ENCODE data around the gene ZFYVE9.

The ZFYVE9 gene

DNA sequence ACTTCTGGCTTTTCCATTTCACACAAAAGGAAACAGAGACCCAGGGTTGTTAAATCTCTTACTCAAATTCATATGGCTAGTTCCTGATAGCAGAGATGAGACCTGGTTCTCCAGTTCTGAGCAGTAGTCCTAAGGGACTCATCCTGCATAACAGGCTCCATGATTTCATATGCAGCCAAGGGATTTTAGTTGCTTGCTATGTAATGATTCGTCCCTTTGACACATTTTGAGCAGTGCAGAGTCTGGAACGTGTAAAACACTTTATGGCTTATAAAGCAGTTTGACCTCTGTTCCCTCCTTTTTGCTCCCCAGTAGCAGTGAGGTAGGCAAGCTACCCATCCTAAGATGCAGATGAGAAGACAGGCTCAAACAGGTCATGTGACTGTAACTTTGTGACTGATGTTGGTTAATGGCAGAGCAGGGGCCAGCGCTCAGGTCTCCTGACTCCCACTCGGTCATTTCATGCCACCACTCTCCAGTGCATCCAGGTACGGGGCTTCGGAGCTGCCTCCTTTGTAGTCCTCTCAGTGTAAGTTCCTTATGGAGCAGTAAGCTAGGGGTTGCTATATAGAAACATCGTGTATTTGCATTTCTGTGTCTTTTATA, 199.9 kb downstream of the ZFYVE9 start:
- DNase-seq (ENCODE audit: low read depth in 2 of 2) = no peak

DNA sequence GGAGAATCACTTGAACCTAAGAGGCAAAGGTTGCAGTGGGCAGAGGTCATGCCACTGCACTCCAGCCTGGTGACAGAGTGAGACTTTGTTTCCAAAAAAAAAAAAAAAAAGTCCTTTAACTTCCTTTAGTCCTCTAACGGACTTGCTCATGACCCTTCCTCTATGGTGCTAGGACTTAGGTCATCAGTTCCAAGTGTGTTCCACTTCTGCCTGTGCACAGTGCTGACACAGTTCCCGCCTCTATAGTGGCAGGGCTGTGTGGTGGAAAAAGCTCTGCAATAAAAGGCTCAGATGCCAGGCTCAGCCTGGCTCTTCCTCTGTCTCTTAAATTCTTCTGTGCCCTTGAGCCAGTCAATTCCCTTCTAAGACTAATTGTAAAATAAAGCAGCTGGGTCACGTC, 202.1 kb downstream of the ZFYVE9 start:
- DNase-seq (ENCODE audit: low read depth in 2 of 2) = no peak

- no peak for DNase-seq (ENCODE audit: low read depth in 2 of 2)
Measured at GRCh38 chr1:52345252-52345651, 203.4 kb downstream of the ZFYVE9 start.

DNA sequence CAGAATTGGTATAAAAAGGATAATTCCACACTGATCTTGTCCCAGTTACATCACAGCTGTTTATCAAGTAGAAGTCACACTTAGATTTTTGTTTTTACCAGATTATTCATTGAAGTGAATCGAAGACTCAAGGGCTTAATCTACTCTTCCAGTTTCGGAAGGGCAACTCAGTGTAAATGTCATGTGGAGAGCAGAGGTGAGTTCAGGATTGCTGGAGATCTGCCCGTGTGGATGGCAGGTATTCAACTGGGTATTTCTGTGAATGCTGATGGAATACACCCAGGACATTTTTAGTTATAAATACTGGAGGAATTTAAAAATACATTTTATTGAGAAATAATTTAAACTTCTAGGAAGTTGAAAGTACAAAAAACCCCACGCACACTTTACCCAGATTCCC, 204.8 kb downstream of the ZFYVE9 start:
- DNase-seq (ENCODE audit: low read depth in 2 of 2) = no peak

GRCh38 chr1:52348704-52349300, 206.9 kb downstream of the ZFYVE9 start:
- DNase-seq (ENCODE audit: low read depth in 2 of 2) = no peak

DNA sequence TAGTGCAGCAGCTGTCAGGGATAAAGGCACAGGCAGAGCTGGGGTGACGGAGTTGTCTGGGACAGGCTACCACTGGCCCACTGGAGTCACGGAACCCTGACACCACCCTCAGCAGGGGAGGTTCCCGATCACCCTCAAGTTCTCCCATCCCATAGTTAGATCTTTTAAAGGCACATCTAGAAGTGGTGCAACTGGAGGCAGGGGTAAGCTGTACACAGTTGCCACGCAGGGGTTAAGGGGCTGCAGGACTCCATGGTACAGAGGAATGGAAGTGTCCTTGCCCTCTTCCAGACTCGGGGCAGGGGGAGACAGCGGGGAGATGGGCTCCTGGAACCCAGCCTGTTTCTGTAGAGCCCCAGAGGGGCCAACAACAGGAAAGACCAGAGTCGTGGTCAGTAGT, 210.8 kb downstream of the ZFYVE9 start:
- no peak for DNase-seq (ENCODE audit: low read depth in 2 of 2)

- DNase-seq (ENCODE audit: low read depth in 2 of 2) = no peak
Measured at GRCh38 chr1:52355436-52355835, 213.5 kb downstream of the ZFYVE9 start.

DNA sequence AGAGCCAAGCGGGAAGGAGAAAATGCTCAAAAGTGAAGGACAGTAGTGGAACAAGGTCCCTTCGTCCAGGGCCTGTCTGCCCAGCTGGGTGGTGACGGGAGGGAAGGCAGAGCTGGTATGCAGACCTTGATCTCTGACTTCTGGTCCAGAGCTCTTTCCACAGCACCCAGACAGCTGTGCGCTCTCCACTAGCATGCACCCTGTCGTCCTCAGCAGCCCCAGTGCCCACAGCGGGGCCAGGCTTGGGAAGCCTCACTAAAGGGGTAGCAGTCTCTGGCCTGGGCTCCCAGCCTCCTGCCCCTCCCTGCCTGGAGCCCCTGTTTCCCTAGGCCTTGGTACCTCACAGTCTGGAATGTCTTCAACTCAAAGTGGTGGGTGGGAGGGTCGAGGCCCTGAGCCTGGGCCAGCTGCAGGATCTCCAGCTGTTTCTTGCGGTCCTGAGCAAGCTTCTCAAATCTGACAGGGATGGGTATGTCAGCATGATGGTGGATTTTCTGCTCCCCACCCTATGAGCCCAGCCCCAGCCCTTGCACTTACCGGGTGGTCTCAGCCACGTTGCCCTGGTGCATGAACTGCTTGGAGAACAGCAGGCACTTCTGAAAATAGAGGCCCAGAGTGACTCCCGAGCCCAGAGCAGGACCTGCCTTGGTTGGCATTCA, 214.1 kb downstream of the ZFYVE9 start:
- DNase-seq (ENCODE audit: low read depth in 2 of 2) = no peak

- no peak for DNase-seq (ENCODE audit: low read depth in 2 of 2)
Measured at GRCh38 chr1:52356818-52357355, 215.0 kb downstream of the ZFYVE9 start.

- no peak for DNase-seq (ENCODE audit: low read depth in 2 of 2)
Measured at GRCh38 chr1:52357397-52357796, 215.5 kb downstream of the ZFYVE9 start.

- DNase-seq (ENCODE audit: low read depth in 2 of 2) = no peak
Measured at GRCh38 chr1:52358851-52359497, 217.1 kb downstream of the ZFYVE9 start.

DNA sequence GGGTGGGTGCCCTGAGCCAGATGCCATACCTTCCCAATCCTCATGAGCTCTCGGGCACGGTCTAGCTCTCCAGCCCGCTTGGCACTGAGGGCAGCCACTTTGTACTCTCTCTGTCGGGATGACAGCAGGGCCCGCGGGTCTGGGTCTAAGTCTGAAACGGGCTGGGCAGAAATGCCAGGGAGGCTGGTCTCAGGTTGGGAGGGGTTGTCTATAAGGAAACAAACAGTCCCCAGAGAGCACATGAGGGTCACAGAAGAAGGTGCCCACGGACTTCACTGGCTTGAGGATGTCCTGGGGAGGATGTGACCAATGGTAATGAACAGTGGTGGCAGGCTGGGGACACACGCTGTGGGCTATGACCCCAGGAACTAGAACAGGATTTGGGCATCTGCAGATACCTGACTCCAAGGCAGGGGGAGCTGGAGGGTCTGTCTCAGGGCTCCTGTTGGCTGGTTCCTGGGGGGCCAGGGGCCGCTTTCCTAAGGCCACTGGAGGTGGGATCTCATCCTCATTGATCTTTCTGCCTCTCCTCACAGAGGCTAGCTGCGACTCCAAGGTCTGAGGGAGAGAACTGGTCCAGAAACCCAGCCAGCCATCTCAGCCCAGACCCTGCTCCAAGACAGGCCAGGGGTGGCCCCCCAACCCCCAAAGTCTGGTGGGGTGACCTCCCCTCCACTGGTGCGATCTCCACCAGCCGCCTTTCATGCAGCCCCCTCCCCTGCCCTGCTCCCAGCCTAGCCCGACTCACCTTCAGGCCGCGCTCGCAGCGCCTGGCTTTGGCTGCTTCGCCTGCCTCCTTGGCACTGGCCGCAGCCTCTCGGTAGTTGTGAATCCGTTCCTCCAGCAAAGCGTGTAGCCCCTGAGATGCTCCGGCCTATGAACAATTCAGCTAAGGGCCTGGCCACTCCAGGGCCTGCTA, 218.0 kb downstream of the ZFYVE9 start:
- no peak for DNase-seq (ENCODE audit: low read depth in 2 of 2)

DNA sequence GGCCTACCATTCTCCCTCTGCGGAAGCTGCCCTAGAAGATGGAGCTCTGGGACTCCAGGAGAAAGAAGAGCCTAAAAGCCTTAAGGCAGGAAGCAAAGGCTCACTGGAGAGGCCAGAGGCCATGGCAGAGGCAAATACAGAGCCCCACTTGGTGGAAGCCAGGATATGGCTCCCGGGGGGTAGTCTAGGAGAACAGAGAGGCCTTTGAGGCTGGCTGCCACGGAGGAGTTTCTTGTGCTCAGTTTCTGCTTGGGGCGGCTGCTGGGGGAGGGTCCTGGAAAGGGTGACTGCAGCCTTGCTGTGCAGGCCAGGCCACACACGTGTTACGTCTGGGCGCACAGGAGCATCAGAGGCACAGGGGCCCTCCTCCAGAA, 218.7 kb downstream of the ZFYVE9 start:
- DNase-seq (ENCODE audit: low read depth in 2 of 2) = no peak

DNA sequence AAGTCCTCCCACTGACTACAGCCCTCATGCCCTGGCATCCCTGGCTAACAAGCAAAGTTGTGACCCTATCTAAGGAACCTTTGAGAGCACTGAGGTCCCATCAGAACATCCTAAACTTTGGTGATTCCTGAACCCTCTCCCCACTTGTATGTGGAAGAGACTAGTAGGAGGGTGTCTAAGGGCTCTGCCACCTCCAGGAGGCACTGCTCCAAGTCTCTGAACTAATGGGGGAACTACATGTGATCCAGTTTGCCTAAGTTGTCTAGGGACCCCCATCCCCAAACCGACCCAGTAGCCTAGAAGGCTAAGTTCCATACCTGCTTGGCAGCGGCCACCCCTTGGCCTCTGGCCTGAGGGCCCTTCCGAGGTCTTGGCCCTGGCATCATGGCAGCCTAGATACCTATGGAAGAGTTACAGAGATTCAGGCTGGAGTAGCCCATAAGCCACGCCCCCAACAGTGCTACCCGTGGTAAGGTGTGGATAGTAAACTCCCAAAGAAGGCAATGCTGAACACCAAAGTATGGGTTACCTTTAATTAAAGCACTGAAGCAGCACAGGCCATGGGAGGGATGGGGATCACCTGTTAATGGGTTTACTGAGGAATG, 222.4 kb downstream of the ZFYVE9 start:
- DNase-seq (ENCODE audit: low read depth in 2 of 2) = no peak

DNA sequence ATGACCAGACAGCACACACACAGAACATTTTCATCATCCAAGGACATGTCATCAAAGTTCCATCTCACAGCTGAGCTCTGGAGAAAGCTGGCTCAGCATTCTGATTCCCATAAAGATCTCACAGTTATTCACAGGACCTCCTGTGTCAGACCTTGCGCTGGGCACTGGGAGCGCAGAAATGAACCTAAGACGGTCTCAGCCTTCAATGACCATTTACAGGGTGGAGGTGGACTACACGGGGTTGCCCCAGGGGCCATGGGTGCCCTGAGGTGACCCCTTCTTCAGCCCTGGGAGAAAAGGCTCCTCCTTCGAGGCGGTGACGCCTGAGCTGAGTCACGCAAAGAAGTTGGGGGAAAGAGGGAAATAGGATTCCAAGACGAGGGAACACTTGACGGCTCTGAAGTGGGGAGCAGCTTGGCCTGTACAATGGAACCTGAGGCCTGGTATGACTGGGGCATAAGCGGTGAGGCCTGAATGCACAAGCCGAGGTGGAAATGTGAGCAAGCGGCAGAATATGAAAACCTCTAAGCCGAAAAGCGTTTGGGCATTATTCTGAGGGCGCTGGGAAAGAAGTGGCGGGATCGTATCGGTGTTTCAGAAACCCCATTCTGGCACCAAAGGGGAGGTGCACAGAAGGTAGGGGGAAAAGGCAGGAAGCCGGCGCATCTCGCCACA, 223.3 kb downstream of the ZFYVE9 start:
- DNase-seq (ENCODE audit: low read depth in 2 of 2) = no peak

GRCh38 chr1:52365746-52366516, 224.0 kb downstream of the ZFYVE9 start, which contains the start of gene CC2D1B:
CC2D1B (minus strand) TSS chr1:52366205; CDS start chr1:52364620, 1,585 bp downstream.
- DNase-seq (ENCODE audit: low read depth in 2 of 2) = peak; percentile 97 to 99

DNA sequence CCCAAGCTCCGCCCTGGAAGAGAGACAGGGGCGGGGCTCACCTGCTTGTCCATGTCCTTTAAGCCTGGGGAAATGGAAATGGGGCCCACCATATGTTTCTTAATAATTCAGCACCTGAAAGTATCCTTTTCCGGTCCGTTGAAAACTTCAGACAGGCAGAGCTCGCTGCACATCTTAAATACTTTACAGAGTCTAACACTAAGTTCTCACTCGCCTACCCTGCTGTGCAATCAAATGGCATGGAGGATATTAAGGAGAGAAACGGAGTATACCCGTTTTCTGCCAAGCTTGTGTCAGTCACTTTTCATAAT, 224.6 kb downstream of the ZFYVE9 start:
- no peak for DNase-seq (ENCODE audit: low read depth in 2 of 2)

GRCh38 chr1:52367272-52367671, 225.4 kb downstream of the ZFYVE9 start:
- DNase-seq (ENCODE audit: low read depth in 2 of 2) = no peak

- DNase-seq (ENCODE audit: low read depth in 2 of 2) = peak; percentile 18 to 21
Measured at GRCh38 chr1:52368383-52369172, 226.7 kb downstream of the ZFYVE9 start.

All from stimulated activated CD8-positive, alpha-beta memory T cell treated with anti-CD3 and anti-CD28 coated beads, Interleukin-15, amount 100 ng/mL, for 4 hours (primary cell).